ENCODE measurements around the gene ANO2.

Gene ANO2

GRCh38 chr12:5742258-5742657 lies 202.8 kb downstream of the ANO2 start:
- TF ChIP-seq TSHZ2 (CRISPR knock-in tag; IDR thresholded peaks at IDR 0.05), result no peak
- TF ChIP-seq CSDC2 (CRISPR knock-in tag; IDR thresholded peaks at IDR 0.05), result no peak
- TF ChIP-seq SNAI2 (CRISPR knock-in tag; IDR thresholded peaks at IDR 0.05), result no peak
- no peak for TF ChIP-seq OSR1 (CRISPR knock-in tag; IDR thresholded peaks at IDR 0.05)
- no peak for TF ChIP-seq BACH2 (CRISPR knock-in tag; IDR thresholded peaks at IDR 0.05; ENCODE audit: borderline replicate concordance)
- TF ChIP-seq ZFP30 (CRISPR knock-in tag; IDR thresholded peaks at IDR 0.05), result no peak
- TF ChIP-seq ZNF565 (CRISPR knock-in tag; conservative IDR thresholded peaks at IDR 0.05; ENCODE audit: low read depth), result no peak
- no peak for TF ChIP-seq CREB5 (CRISPR knock-in tag; IDR thresholded peaks at IDR 0.05; ENCODE audit: low read depth)
- no peak for ATAC-seq

GRCh38 chr12:5739917-5740316 lies 205.1 kb downstream of the ANO2 start:
- no peak for TF ChIP-seq TCF4 (CRISPR knock-in tag; IDR thresholded peaks at IDR 0.05; ENCODE audit: borderline replicate concordance)
- no peak for TF ChIP-seq ISL1 (CRISPR knock-in tag; IDR thresholded peaks at IDR 0.05)
- TF ChIP-seq ZFP3 (CRISPR knock-in tag; IDR thresholded peaks at IDR 0.05), result no peak
- no peak for TF ChIP-seq CSRNP3 (CRISPR knock-in tag; IDR thresholded peaks at IDR 0.05)
- TF ChIP-seq PATZ1 (CRISPR knock-in tag; IDR thresholded peaks at IDR 0.05; ENCODE audit: borderline replicate concordance), result no peak
- TF ChIP-seq ZFP30 (CRISPR knock-in tag; IDR thresholded peaks at IDR 0.05), result no peak
- no peak for ATAC-seq

GRCh38 chr12:5737778-5738177 lies 207.3 kb downstream of the ANO2 start:
- TF ChIP-seq CSRNP3 (CRISPR knock-in tag; IDR thresholded peaks at IDR 0.05) (no peak), ZC3H10 (CRISPR knock-in tag; IDR thresholded peaks at IDR 0.05) (no peak), OSR1 (CRISPR knock-in tag; IDR thresholded peaks at IDR 0.05) (no peak), BACH2 (CRISPR knock-in tag; IDR thresholded peaks at IDR 0.05; ENCODE audit: borderline replicate concordance) (no peak), ZNF8 (CRISPR knock-in tag; IDR thresholded peaks at IDR 0.05) (no peak), PATZ1 (CRISPR knock-in tag; IDR thresholded peaks at IDR 0.05; ENCODE audit: borderline replicate concordance) (no peak), ZFP3 (CRISPR knock-in tag; IDR thresholded peaks at IDR 0.05) (no peak), SNAI2 (CRISPR knock-in tag; IDR thresholded peaks at IDR 0.05) (no peak), ZNF70 (CRISPR knock-in tag; IDR thresholded peaks at IDR 0.05) (no peak), TCF4 (CRISPR knock-in tag; IDR thresholded peaks at IDR 0.05; ENCODE audit: borderline replicate concordance) (no peak), PPARA (CRISPR knock-in tag; IDR thresholded peaks at IDR 0.05; ENCODE audit: borderline replicate concordance) (no peak), ARNTL (CRISPR knock-in tag; IDR thresholded peaks at IDR 0.05; ENCODE audit: borderline replicate concordance, low read depth) (no peak), CREB5 (CRISPR knock-in tag; IDR thresholded peaks at IDR 0.05; ENCODE audit: low read depth) (no peak), ZFP30 (CRISPR knock-in tag; IDR thresholded peaks at IDR 0.05) (no peak), ISL1 (CRISPR knock-in tag; IDR thresholded peaks at IDR 0.05) (no peak), ZNF565 (CRISPR knock-in tag; conservative IDR thresholded peaks at IDR 0.05; ENCODE audit: low read depth) (no peak), CSDC2 (CRISPR knock-in tag; IDR thresholded peaks at IDR 0.05) (no peak), TOX (CRISPR knock-in tag; IDR thresholded peaks at IDR 0.05; ENCODE audit: borderline replicate concordance) (no peak), ESRRG (CRISPR knock-in tag; IDR thresholded peaks at IDR 0.05) (no peak)
- ATAC-seq, result no peak

Data from SK-N-SH treated with all-trans-retinoic acid at 6 μM for 48 hours (cell line).